ENCODE results near the gene PCDH9.

The PCDH9 gene

GRCh38 chr13:67078062-67078461, 152.1 kb downstream of the PCDH9 start:
- DNase-seq = no peak

- DNase-seq = no peak
Measured at GRCh38 chr13:67077132-67077531, 153.0 kb downstream of the PCDH9 start.

DNA sequence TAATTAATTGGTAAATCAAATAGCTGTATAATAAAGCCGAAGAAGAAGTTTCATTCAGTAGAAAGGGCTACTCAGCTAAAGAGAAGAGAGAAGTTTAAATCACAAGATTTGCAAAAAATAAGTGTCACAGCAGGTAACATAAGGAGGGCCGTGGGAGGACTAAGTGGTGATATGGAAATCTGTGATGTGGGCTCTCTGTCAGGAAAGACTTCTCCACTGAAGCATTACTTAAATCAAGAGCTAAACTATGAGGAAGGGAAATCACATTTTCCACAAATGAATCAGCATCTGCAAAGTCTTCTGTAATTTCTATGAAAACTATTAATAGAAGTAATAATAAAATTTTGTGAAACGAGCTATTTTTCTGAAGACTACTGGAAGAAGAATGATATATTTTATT, 153.8 kb downstream of the PCDH9 start:
- DNase-seq = no peak

DNA sequence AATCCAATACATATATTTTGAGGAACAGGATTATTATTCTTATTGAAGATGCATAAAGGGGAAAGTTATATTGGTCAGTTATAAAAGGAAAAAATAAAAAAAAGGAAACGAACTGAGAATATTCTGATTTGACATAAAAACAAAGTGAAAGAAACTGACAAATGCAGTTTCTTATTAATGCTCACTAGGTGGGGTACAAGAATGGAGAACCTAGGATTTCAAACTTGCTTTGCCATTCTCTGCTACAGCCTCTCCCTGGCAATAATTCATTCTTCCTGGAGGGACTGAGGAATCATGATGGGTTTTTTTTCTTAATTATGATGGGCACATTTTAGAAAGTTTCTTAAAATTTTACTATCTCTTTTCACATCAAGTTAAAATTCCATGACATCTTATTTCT, 154.9 kb downstream of the PCDH9 start:
- DNase-seq = no peak

DNA sequence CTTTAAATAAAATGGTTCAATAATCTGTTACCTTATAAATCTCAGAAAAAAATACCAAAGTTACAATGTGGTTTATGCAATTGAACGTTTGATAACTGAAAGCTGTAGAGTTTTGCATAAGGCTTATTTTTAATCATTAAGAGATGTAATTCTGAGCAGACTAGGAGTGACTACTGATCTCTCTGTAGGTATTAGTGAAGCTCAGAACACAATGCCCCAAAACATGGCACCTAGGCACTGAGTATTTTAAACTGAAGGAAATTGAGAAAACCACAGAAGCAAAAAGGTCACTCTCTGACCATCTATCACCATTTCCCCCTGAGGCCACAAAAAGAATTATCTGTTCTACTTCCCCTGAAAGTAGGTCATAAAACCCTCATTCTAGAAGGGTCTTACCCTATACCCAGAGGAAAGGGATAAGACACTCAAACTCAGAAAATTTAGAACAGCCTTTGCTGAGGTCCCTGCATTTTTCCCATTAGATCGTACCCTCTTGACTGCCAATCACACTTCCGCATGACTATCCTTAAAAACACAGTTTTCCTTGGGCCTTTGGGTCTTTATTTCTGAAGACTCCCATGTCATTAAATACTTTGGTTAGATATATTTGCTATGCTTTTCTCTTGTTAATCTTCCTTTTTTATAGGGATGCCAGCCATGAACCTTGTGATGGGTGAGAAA, 158.1 kb downstream of the PCDH9 start:
- DNase-seq = no peak

GRCh38 chr13:67070306-67070705, 159.8 kb downstream of the PCDH9 start:
- no peak for DNase-seq

DNA sequence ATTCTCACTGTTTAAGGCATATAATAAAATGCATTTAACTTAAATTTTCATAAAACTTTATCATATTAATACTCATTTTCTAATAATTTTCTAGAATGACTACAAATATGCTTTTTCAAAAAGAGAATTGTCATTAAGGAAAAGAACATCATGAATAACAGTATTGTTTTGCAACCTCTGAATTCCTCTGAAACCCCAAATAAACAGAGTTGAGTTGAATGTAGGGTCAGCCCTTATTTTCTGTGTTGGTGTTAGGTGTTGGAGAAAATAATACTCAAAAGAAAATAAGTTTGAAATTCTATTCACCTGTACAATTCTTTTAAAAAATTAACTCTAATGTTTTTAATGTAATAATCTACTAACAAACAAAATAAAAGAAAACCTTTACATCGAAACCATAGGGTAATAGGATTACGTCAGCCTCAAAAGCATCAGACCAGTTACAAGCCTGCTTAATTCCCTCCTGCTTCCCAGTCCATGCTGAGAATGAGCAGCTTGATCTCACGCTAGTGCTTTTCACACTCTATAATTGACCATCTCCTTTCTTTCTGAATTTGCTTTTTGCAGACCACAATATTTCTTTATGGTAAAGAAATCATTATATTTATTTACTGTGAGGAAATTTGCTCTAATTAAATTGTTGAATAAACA, 160.9 kb downstream of the PCDH9 start:
- DNase-seq = no peak

- DNase-seq = no peak
Measured at GRCh38 chr13:67064920-67065319, 165.2 kb downstream of the PCDH9 start.

DNA sequence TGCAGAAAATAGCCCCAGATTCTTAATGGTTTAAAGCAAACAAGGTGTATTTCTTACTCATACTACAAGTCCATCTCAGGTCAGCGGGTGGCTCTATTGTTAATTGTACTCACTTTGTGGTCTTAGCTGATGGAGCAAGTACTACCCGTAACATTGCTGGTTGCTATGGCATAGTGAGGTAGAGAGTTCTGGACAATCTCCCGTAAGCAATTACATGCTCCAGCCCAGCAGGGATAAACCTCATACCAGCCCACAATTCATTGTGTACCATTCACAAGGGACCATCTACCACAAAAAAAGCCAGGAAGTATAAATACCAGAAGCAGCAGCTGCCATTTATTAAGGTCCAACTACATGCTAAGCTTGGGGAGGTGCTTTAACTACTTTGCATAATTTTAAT, 167.1 kb downstream of the PCDH9 start:
- no peak for DNase-seq

- DNase-seq = no peak
Measured at GRCh38 chr13:67062160-67062559, 168.0 kb downstream of the PCDH9 start.

DNA sequence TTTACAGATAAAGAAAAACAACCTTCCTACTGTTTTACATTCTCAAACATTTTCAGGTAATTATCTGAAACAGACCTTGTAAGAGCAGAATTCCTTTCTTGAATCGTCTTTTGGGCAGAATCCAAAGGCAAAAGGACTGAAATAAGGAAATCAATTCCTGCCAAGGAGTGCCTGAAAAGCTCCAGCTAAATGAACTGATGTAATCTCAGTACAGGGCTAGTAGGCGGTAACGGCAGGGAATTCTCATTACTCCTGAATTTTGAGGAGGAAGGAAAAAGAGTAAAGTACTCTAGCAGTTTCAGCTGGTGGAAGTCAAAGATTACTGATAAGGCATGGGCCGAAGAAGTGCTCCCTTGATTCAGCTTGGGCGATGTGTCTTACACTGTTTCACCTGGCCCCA, 168.4 kb downstream of the PCDH9 start:
- DNase-seq = no peak

GRCh38 chr13:67052550-67053490, 177.3 kb downstream of the PCDH9 start:
- no peak for DNase-seq

DNA sequence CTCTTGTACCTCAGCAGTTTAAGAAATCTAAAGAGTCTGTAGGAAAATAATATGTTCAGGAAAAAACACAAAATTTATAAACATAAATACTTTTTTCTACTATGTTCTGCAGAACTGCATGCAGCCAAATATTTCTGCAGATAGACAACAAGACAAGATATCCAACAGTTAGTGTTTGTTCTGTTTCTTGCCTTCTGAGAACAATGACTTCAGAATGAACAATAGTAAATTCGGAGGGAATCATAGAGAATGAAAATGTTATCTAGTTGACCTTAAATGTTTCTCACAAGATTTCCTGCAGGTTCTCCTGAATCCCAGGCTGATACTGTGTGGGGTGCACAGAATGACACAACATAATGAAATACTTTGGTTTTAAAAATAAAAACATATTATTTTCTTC, 180.4 kb downstream of the PCDH9 start:
- DNase-seq = no peak

- DNase-seq = no peak
Measured at GRCh38 chr13:67048821-67049150, 181.3 kb downstream of the PCDH9 start.

DNA sequence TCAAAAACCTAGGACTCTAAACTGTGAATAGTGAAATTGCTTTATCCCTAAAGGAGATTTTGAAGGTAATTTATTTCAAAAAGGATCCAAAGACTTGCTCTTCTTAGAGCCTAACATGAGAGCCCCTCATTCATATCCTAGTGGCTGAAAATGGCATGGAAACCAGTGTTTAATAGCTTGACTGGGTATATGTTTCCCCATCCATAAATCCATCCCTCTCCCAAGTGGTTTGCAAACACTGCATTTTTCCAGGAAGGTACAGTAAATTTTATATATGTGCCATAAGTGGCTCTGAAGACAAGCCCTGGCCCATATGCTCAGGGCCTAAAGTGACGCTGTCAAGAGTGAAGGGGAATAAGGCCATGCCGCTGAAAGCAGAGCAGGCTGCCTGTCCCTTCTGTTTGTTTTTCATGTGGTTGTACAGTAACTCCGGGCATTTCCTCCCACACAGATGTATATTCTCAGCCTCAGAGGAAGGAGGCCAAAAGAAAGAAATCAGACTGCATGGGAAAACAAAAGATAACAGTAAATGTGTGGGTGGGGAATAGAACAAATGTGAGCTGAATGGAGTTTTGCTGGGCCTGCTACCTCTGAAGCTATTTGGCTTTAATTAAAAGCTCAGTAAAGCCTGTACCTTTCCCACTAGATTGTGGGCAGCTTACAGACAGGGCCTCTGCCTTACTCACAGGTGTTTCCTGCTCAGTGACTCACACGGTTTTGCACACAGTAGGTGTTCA, 181.9 kb downstream of the PCDH9 start:
- DNase-seq = no peak

DNA sequence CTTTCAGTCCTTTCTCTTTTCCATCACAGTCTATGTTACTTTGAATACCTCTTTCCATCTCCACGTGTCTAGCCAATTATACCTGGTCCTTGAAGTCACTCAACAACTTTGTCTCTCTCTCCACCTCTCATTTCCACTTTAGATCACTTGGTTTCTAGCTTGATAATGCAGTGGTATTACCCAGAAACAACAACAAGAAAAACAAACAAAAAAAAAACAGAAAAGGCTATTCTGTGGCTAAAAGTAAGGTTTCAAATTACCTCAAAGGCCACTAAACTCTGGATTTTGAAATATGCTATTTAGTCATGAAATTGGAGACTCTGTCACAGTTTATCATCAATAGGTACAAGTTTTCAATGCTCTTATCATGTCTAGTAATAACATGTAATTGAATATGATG, 184.8 kb downstream of the PCDH9 start:
- no peak for DNase-seq

DNA sequence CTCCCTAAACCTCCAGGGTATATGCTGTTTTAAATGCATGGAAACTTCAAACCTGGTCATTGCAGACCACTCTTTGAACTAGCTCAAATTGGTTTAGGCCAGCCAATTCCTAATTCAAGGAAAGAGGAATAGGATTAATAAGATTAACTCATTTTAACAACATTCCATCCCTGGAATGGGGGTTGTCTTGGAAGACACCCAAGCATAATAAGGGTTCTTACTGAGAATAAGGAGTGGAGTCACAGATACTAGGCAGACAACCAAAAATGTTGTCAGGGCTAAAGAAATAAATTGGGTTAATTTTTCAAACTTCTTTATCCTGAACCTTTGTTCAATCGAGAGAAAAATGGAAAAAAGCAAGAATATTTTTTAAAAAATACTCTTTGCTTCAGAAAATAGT, 186.2 kb downstream of the PCDH9 start:
- DNase-seq = no peak

DNA sequence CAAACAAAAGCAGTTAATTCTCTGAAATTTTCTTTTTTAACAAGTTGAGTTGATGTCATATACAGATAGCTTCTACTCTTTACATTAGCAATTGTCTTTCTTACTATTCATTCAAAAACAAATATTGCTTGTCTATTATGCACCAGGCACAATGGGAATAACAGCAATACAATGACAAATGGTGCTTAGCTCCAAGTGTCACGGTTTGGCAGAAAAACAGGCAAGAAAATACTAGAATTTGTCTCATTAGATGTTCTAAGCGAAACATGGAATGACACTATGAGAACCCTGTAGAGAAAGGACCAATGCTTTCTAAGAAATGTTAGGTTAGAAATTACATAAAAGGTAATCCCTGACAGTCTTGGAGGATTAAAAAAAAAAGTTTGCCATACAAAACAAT, 187.6 kb downstream of the PCDH9 start:
- DNase-seq = no peak

- DNase-seq = no peak
Measured at GRCh38 chr13:67036699-67037457, 193.3 kb downstream of the PCDH9 start.

- no peak for DNase-seq
Measured at GRCh38 chr13:67033170-67033569, 197.0 kb downstream of the PCDH9 start.

- no peak for DNase-seq
Measured at GRCh38 chr13:67023130-67023876, 206.8 kb downstream of the PCDH9 start.

GRCh38 chr13:67018775-67019174, 211.4 kb downstream of the PCDH9 start:
- DNase-seq = no peak
